HL-60 (cell line): ENCODE data around the gene TOP2B.

Experiments
- DNase-seq, 2 experiments: peaks; one replicate each; pipeline ENCODE4 v3.0.0-alpha.2; 2010 to 2020; ENCODE audit warnings: low read depth in 1 of 2, low spot score in 1 of 2
- H3K27ac ChIP-seq: fragments of 250-450 bp; sonication (Bioruptor Pico); replicated peaks from 2 replicates; pipeline ENCODE4 v1.5.1; 2020; ENCODE audit warnings: mild to moderate bottlenecking, moderate library complexity
- H3K27me3 ChIP-seq: fragments of 250-450 bp; sonication (Bioruptor Pico); 2 replicates; pipeline ENCODE4 v1.5.1; 2021; ENCODE audit warnings: mild to moderate bottlenecking, moderate library complexity; ENCODE audit not compliant: insufficient read depth, poor library complexity, severe bottlenecking
- H3K4me3 ChIP-seq: replicated peaks from 2 replicates; pipeline ENCODE4 v1.5.1; 2011; ENCODE audit warnings: mild to moderate bottlenecking, control low read depth, low read length; ENCODE audit not compliant: insufficient read depth
- GABPA ChIP-seq: IDR thresholded peaks from 2 replicates; pipeline ENCODE4 v1.6.1; 2012; ENCODE audit warnings: low read depth
- POLR2AphosphoS5 ChIP-seq: IDR thresholded peaks from 2 replicates; pipeline ENCODE4 v1.6.1; 2012; ENCODE audit warnings: low read depth
- SPI1 ChIP-seq: IDR thresholded peaks from 2 replicates; pipeline ENCODE4 v1.6.1; 2012; ENCODE audit warnings: low read depth, mild to moderate bottlenecking, borderline replicate concordance
- TF ChIP-seq, protein P1 (sequence below): IDR thresholded peaks from one replicate; pipeline ENCODE4 v1.5.1; 2011; ENCODE audit warnings: low read length, control low read depth, inconsistent platforms; ENCODE audit not compliant: insufficient read depth
- TF ChIP-seq, protein P2 (sequence below): IDR thresholded peaks from 2 replicates; pipeline ENCODE4 v1.6.1; 2012; ENCODE audit warnings: low read depth; ENCODE audit not compliant: insufficient replicate concordance

The TOP2B gene

DNA sequence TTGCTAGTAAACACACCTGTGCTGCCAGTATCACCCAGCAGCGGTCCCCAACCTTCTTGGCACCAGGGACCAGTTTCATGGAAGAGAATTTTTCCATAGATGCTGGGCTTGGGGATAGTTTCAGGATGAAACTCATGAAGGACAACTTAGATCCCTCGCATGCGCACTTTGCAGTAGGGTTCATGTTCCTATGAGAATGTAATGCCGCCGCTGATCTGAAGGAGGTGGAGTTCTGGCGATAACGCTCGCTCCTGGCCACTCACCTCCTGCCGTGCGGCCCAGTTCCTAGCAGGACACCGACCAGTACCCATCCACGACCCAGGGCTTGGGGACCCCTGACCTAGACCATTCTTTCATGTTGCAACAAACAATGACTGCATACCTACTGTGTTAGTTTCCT, 89.7 kb downstream of the TOP2B start:
- DNase-seq, result no peak
- Histone ChIP-seq H3K4me3 (no peak overlapping the region), H3K27ac (no peak overlapping the region), H3K27me3 (no peaks in the 10 kb centered on the region)
- TF ChIP-seq GABPA (no peak), SPI1 (no peak), POLR2AphosphoS5 (no peak)
- TF ChIP-seq, protein P1, sequence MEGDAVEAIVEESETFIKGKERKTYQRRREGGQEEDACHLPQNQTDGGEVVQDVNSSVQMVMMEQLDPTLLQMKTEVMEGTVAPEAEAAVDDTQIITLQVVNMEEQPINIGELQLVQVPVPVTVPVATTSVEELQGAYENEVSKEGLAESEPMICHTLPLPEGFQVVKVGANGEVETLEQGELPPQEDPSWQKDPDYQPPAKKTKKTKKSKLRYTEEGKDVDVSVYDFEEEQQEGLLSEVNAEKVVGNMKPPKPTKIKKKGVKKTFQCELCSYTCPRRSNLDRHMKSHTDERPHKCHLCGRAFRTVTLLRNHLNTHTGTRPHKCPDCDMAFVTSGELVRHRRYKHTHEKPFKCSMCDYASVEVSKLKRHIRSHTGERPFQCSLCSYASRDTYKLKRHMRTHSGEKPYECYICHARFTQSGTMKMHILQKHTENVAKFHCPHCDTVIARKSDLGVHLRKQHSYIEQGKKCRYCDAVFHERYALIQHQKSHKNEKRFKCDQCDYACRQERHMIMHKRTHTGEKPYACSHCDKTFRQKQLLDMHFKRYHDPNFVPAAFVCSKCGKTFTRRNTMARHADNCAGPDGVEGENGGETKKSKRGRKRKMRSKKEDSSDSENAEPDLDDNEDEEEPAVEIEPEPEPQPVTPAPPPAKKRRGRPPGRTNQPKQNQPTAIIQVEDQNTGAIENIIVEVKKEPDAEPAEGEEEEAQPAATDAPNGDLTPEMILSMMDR, result no peak

DNA sequence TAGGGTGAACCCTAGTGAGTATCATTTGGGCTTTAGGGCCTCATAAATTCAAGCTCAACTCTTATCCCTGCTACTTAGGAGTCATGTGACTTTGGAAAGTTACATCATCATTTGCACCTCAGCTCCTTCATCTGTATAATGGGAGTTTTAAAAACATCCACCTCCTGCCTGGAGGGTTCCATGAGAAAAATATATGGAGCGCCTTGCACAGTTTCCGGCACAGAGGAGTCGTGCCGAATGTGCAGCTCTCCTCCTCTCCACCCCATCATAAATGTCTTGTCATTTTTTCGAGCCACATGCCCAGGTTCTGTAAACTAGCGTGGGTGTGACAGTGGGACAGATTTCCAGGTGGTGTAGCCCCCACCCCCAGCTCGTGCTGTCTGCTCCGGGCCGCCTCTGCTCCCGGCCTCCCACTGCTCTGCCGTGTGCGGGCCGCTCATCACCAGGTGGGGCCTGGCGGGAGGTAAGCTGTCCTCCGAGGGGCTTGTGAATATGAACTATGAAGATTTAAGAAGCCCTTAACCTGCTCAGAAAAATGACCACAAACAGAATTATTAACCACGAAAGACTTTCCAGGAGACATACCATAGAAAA, 90.4 kb downstream of the TOP2B start:
- Histone ChIP-seq H3K27ac (no peak overlapping the region), H3K27me3 (no peaks in the 10 kb centered on the region), H3K4me3 (no peak overlapping the region)
- TF ChIP-seq GABPA, result no peak
- TF ChIP-seq, protein P2, sequence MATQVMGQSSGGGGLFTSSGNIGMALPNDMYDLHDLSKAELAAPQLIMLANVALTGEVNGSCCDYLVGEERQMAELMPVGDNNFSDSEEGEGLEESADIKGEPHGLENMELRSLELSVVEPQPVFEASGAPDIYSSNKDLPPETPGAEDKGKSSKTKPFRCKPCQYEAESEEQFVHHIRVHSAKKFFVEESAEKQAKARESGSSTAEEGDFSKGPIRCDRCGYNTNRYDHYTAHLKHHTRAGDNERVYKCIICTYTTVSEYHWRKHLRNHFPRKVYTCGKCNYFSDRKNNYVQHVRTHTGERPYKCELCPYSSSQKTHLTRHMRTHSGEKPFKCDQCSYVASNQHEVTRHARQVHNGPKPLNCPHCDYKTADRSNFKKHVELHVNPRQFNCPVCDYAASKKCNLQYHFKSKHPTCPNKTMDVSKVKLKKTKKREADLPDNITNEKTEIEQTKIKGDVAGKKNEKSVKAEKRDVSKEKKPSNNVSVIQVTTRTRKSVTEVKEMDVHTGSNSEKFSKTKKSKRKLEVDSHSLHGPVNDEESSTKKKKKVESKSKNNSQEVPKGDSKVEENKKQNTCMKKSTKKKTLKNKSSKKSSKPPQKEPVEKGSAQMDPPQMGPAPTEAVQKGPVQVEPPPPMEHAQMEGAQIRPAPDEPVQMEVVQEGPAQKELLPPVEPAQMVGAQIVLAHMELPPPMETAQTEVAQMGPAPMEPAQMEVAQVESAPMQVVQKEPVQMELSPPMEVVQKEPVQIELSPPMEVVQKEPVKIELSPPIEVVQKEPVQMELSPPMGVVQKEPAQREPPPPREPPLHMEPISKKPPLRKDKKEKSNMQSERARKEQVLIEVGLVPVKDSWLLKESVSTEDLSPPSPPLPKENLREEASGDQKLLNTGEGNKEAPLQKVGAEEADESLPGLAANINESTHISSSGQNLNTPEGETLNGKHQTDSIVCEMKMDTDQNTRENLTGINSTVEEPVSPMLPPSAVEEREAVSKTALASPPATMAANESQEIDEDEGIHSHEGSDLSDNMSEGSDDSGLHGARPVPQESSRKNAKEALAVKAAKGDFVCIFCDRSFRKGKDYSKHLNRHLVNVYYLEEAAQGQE, result no peak
- no peak for TF ChIP-seq SPI1
- TF ChIP-seq, protein P1, result no peak
- TF ChIP-seq POLR2AphosphoS5, result no peak
- DNase-seq, result no peak

DNA sequence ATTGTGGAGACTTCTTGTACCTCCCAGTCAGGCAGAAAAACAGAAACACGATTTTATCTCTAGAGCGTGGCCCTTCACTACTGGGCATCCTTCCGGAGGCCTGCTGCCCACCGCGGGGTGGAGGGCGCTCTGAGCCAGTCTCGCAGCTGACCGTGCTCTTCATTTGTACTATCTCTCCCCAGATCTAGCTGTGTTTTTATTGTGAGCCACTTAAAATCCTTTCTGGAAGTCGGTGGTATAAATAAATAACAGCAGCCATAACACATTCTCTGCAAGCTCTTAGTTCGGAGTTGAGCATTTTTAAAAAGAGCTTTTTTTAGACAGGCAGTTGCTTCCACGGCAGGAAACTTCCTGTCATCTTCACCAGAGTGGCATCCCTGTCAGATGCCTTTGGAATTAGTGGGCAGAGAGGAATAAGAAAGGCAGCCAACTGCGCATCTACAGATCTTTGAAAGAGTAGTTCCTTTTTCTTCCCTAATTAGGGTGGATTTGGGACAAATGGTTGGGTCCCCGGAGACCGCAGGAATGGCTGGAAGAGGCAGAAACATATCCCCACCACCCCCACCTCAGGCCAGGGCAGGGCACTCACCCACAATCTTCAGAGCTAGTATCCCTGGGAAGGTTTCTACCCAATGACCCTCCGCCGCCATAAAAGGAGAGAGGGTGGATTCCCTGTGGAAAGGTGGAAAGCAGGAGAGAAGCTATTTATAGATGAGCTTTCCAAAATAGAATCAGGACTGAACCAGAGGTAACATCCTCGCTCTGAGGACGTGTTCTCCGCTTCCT, 91.1 kb downstream of the TOP2B start:
- DNase-seq, result no peak
- H3K27ac ChIP-seq, result no peak overlapping the region
- TF ChIP-seq, protein P1, result no peak
- TF ChIP-seq SPI1 (no peak), GABPA (no peak), POLR2AphosphoS5 (no peak)
- TF ChIP-seq, protein P2, result no peak
- H3K4me3 ChIP-seq, result no peak overlapping the region
- H3K27me3 ChIP-seq, result no peaks in the 10 kb centered on the region

DNA sequence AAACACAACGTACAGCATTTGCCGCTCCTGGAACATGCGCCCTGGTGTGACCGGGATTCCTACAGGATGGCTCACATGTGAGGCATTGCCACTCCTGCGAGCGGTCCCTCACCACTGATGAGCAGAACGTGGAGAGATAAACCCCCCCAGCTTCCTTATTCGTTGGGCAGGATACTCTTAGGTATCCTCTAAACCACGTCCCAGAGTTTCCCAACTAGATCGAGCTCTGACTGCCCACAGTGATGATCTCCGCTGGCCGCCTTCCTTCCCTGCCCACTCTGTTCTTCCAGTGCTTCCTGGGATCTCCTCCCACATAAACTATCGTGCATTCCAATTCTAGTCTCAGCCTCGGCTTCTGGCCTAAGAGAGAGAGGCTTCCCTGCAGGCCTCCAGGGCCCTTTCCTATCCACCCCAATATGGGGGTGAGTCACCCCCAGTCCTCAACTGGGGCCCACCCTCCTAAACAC, 91.8 kb downstream of the TOP2B start:
- no peak for DNase-seq
- H3K27ac ChIP-seq, result no peak overlapping the region
- H3K4me3 ChIP-seq, result no peak overlapping the region
- no peaks in the 10 kb centered on the region for H3K27me3 ChIP-seq
- no peak for TF ChIP-seq SPI1
- TF ChIP-seq, protein P2, result no peak
- TF ChIP-seq, protein P1, result no peak
- no peak for TF ChIP-seq GABPA
- no peak for TF ChIP-seq POLR2AphosphoS5
